KMS-11 (cell line): Measurements from ENCODE around the gene FRMD4A.

Source experiments
- H2AFZ ChIP-seq: fragments of 200-600 bp; sonication (generic); 2 replicates; pipeline ENCODE4 v1.6.1; 2016; ENCODE audit warnings: antibody characterized with exemption, mixed run types, low read depth
- H3K27ac ChIP-seq: fragments of 200-600 bp; sonication (generic); 2 replicates; pipeline ENCODE4 v1.6.1; 2016; ENCODE audit warnings: mild to moderate bottlenecking, mixed run types
- H3K27me3 ChIP-seq: fragments of 200-600 bp; sonication (generic); 2 replicates; pipeline ENCODE4 v1.6.1; 2017; ENCODE audit warnings: mild to moderate bottlenecking, low read depth, mixed run types, moderate library complexity; ENCODE audit not compliant: insufficient read depth
- H3K36me3 ChIP-seq: fragments of 200-600 bp; sonication (generic); 2 replicates; pipeline ENCODE4 v1.6.1; 2017; ENCODE audit warnings: mild to moderate bottlenecking, mixed run types; ENCODE audit not compliant: insufficient read depth
- H3K4me1 ChIP-seq: fragments of 200-600 bp; sonication (generic); 2 replicates; pipeline ENCODE4 v1.6.1; 2016; ENCODE audit warnings: mild to moderate bottlenecking, low read depth, mixed run types; ENCODE audit not compliant: poor library complexity, severe bottlenecking
- H3K4me2 ChIP-seq: fragments of 200-600 bp; sonication (generic); 2 replicates; pipeline ENCODE4 v1.7.0; 2016; ENCODE audit warnings: mild to moderate bottlenecking, mixed run types
- H3K4me3 ChIP-seq: fragments of 200-600 bp; sonication (generic); IDR thresholded peaks from 2 replicates; pipeline ENCODE4 v1.6.1; 2017; ENCODE audit warnings: low read depth, low read length, mixed read lengths; ENCODE audit not compliant: insufficient read depth
- H3K79me2 ChIP-seq: fragments of 200-600 bp; sonication (generic); 2 replicates; pipeline ENCODE4 v1.6.1; 2016; ENCODE audit warnings: low read depth, mixed run types; ENCODE audit not compliant: insufficient read depth
- H3K9ac ChIP-seq: fragments of 200-600 bp; sonication (generic); 2 replicates; pipeline ENCODE4 v1.6.1; 2016; ENCODE audit warnings: mild to moderate bottlenecking, mixed run types
- H4K20me1 ChIP-seq: fragments of 200-600 bp; sonication (generic); 2 replicates; pipeline ENCODE4 v1.6.1; 2016; ENCODE audit warnings: mild to moderate bottlenecking, mixed run types; ENCODE audit not compliant: insufficient read depth
- CTCF ChIP-seq: fragments of 200-600 bp; sonication (generic); conservative IDR thresholded peaks from 2 replicates; pipeline ENCODE4 v1.6.1; 2017; ENCODE audit warnings: low read depth, mild to moderate bottlenecking, antibody characterized with exemption, low read length, moderate library complexity, mixed read lengths

The FRMD4A gene

GRCh38 chr10:13621931-13622330 lies 708.8 kb downstream of the FRMD4A start:
- Histone ChIP-seq H3K79me2 (no peaks in the 10 kb centered on the region), H3K4me1 (no peaks in the 10 kb centered on the region), H2AFZ (no peak overlapping the region), H4K20me1 (no peaks in the 10 kb centered on the region), H3K4me3 (no peak overlapping the region), H3K9ac (no peak overlapping the region), H3K4me2 (no peak overlapping the region), H3K36me3 (no peaks in the 10 kb centered on the region), H3K27me3 (no peaks in the 10 kb centered on the region), H3K27ac (no peak overlapping the region)
- no peak for TF ChIP-seq CTCF

- no peak overlapping the region for H2AFZ ChIP-seq
- H3K36me3 ChIP-seq = no peaks in the 10 kb centered on the region
- no peak overlapping the region for H3K27ac ChIP-seq
- no peaks in the 10 kb centered on the region for H3K4me1 ChIP-seq
- no peaks in the 10 kb centered on the region for H3K27me3 ChIP-seq
- H3K9ac ChIP-seq = no peak overlapping the region
- no peak overlapping the region for H3K4me3 ChIP-seq
- TF ChIP-seq CTCF = no peak
- no peaks in the 10 kb centered on the region for H3K79me2 ChIP-seq
- H4K20me1 ChIP-seq = no peaks in the 10 kb centered on the region
- no peak overlapping the region for H3K4me2 ChIP-seq
Measured at GRCh38 chr10:13617116-13617515, 713.6 kb downstream of the FRMD4A start.

- TF ChIP-seq CTCF = no peak
Measured at GRCh38 chr10:13615650-13616300, 714.9 kb downstream of the FRMD4A start.

GRCh38 chr10:13614530-13615332 lies 716.0 kb downstream of the FRMD4A start:
- H3K4me3 ChIP-seq = no peak overlapping the region
- H3K9ac ChIP-seq = no peak overlapping the region
- no peaks in the 10 kb centered on the region for H3K27me3 ChIP-seq
- no peaks in the 10 kb centered on the region for H3K4me1 ChIP-seq
- no peaks in the 10 kb centered on the region for H3K79me2 ChIP-seq
- H3K36me3 ChIP-seq = no peaks in the 10 kb centered on the region
- H4K20me1 ChIP-seq = no peaks in the 10 kb centered on the region
- no peak overlapping the region for H2AFZ ChIP-seq
- TF ChIP-seq CTCF = no peak
- no peak overlapping the region for H3K4me2 ChIP-seq
- no peak overlapping the region for H3K27ac ChIP-seq

More at GRCh38 chr10:13615650-13616300, 714.9 kb downstream of the FRMD4A start:
- Histone ChIP-seq H3K4me1 (no peaks in the 10 kb centered on the region), H3K36me3 (no peaks in the 10 kb centered on the region), H3K27ac (no peak overlapping the region), H3K27me3 (no peaks in the 10 kb centered on the region), H3K79me2 (no peaks in the 10 kb centered on the region), H3K4me3 (no peak overlapping the region), H3K4me2 (no peak overlapping the region), H2AFZ (no peak overlapping the region), H3K9ac (no peak overlapping the region), H4K20me1 (no peaks in the 10 kb centered on the region)
